NCI-H1092 (cell line): Measurements from ENCODE around the gene HDAC4.

ENCODE experiments used
- DNase-seq: peaks from one replicate; lab custom pipeline; 2025; lab: John Stamatoyannopoulos, UW

The HDAC4 gene

GRCh38 chr2:239121600-239122012, 279.2 kb downstream of the HDAC4 start:
- DNase-seq = no peak

GRCh38 chr2:239120664-239121063, 280.2 kb downstream of the HDAC4 start:
- DNase-seq = no peak

GRCh38 chr2:239119346-239120126, 281.3 kb downstream of the HDAC4 start:
- no peak for DNase-seq

- no peak for DNase-seq
Observed at GRCh38 chr2:239118675-239119211, 282.1 kb downstream of the HDAC4 start.

- DNase-seq = no peak
Observed at GRCh38 chr2:239118264-239118663, 282.6 kb downstream of the HDAC4 start.

GRCh38 chr2:239117831-239118230, 283.0 kb downstream of the HDAC4 start:
- DNase-seq = no peak

GRCh38 chr2:239116456-239117246, 284.2 kb downstream of the HDAC4 start:
- no peak for DNase-seq

GRCh38 chr2:239115616-239116015, 285.2 kb downstream of the HDAC4 start:
- DNase-seq = no peak

- DNase-seq = no peak
Observed at GRCh38 chr2:239114616-239115265, 286.1 kb downstream of the HDAC4 start.

GRCh38 chr2:239114119-239114581, 286.7 kb downstream of the HDAC4 start:
- no peak for DNase-seq

- DNase-seq = no peak
Observed at GRCh38 chr2:239113615-239114014, 287.2 kb downstream of the HDAC4 start.

GRCh38 chr2:239113171-239113570, 287.6 kb downstream of the HDAC4 start:
- no peak for DNase-seq

GRCh38 chr2:239112127-239112774, 288.6 kb downstream of the HDAC4 start:
- DNase-seq = no peak

- no peak for DNase-seq
Observed at GRCh38 chr2:239111401-239112100, 289.3 kb downstream of the HDAC4 start.

GRCh38 chr2:239110595-239111048, 290.2 kb downstream of the HDAC4 start:
- no peak for DNase-seq

GRCh38 chr2:239109928-239110545, 290.8 kb downstream of the HDAC4 start:
- DNase-seq = no peak

- no peak for DNase-seq
Observed at GRCh38 chr2:239109041-239109927, 291.5 kb downstream of the HDAC4 start.

- DNase-seq = no peak
Observed at GRCh38 chr2:239108459-239108858, 292.4 kb downstream of the HDAC4 start.

GRCh38 chr2:239107936-239108335, 292.9 kb downstream of the HDAC4 start:
- DNase-seq = no peak

GRCh38 chr2:239106966-239107365, 293.9 kb downstream of the HDAC4 start:
- no peak for DNase-seq
